KOPT-K1 (cell line): ENCODE data around the gene PNPLA6.
A peak's percentile ranks its signal among the peaks of the same experiment; 100 is the strongest.
"Not testable (repeated sequence)": the region's sequence is repeated elsewhere in the genome, so short reads cannot be mapped to it uniquely, and the experiment has no call there.

Experiments
- H3K27ac ChIP-seq: fragments of 200-600 bp; sonication (generic); 2 replicates; pipeline ENCODE4 v1.5.1; 2016; ENCODE audit warnings: antibody characterized with exemption, mild to moderate bottlenecking, low read depth, low read length; ENCODE audit not compliant: poor library complexity, severe bottlenecking
- H3K36me3 ChIP-seq: fragments of 200-600 bp; sonication (generic); 2 replicates; pipeline ENCODE4 v1.5.1; 2017; ENCODE audit warnings: antibody characterized with exemption, mild to moderate bottlenecking, low read length, moderate library complexity; ENCODE audit not compliant: insufficient read depth
- H3K9me3 ChIP-seq: fragments of 200-600 bp; sonication (generic); 2 replicates; pipeline ENCODE4 v1.5.1; 2017; ENCODE audit warnings: antibody characterized with exemption, low read length, mild to moderate bottlenecking; ENCODE audit not compliant: insufficient read depth, poor library complexity, severe bottlenecking

The PNPLA6 gene

DNA sequence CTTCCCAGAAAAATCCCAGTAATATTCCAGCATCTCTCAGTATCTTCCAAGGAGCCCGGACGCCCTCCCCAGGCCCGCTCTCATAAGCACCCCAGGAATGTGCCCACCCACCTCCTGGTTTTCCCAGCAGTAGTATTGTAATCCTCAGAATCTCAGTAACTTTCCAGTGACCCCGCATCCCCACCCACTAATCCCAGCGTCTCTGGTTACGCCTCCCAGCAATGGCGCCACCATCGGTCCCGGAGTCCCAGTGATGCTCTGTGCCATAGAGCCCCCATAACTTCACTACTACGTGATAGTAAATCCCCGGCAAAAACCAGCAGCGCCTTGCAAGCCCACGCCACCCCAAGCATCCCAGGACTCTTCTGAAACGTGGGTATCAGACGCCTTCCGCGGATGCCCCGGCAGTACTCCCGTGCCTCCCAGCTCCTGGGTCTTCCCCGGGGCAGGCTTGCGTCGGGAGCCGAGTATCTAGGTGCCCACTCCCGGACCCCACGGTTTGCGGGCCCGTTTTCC is 928 bp upstream of the PNPLA6 start:
- peaks cover 9% of the 10 kb centered on the region; the same call in 1 of the 2 replicates for H3K36me3 ChIP-seq
- no peaks in the 10 kb centered on the region for H3K9me3 ChIP-seq
- H3K27ac ChIP-seq, result peak overlapping the region; percentile 60

DNA sequence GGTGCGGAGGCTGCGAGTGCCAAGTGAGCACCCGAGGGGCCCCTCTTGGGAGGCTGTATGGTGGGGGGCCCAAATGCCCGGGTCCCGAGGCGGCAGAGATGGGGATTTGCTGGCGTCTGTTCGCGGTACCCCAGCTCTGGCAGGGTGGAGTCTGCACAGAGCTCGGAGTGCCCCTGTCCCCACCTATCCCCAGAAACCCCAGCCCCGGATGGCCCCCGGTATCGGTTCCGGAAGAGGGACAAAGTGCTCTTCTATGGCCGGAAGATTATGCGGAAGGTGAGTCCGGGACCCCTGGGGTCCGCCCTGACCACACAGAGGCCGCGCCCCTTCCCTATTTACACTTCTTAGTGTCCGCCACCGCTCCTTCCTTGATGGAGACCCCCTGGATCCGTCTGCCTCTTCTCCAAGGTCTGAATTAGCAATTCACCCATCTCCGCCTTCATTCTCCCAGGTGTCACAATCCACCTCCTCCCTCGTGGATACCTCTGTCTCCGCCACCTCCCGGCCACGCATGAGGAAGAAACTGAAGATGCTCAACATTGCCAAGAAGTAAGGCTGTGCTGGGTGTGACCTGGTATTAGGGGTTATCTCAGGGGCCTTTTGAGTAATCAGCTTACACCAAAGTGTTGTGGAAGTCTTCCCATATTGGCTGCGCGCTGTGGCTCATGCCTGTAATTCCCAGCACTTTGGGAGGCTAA is 630 bp downstream of the PNPLA6 start:
- Histone ChIP-seq H3K27ac (peak overlapping the region; percentile 60), H3K9me3 (no peaks in the 10 kb centered on the region), H3K36me3 (peaks cover 11% of the 10 kb centered on the region; the same call in 1 of the 2 replicates)

DNA sequence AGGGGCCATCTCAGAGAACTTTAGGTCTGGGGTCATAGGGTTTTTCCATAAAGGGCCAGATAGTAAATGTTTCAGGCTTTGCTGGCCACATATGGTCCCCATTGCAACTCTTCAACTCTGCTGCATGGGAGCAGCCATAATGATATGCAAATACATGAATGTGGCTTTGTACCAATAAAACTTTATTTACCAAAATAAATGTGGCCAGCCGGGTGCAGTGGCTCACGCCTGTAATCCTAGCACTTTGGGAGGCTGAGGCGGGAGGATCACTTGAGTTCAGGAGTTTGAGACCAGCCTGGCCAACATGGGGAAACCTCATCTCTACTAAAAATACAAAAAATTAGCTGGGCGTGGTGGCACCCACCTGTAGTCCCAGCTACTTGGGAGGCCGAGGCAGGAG is 3.5 kb downstream of the PNPLA6 start:
- H3K27ac ChIP-seq, H3K9me3 ChIP-seq: not testable (repeated sequence)
- peaks cover 32% of the 10 kb centered on the region for H3K36me3 ChIP-seq

DNA sequence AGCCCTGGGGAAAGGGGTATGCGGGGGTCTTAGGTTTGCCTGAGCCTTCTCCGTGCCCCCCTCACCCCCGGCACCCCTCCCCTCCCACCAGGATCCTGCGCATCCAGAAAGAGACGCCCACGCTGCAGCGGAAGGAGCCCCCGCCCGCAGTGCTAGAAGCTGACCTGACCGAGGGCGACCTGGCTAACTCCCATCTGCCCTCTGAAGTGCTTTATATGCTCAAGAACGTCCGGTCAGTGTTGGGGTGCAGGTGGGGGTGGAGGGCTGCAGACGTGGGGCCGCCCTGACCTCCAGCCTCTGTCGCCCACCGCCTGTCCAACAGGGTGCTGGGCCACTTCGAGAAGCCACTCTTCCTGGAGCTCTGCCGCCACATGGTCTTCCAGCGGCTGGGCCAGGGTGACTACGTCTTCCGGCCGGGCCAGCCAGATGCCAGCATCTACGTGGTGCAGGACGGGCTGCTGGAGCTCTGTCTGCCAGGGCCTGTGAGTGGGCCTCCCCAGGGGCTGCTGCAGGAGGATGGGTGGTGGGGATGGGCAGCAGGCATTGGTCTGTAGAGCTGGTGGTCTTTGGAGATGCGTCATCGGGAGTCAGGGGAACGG is 4.4 kb downstream of the PNPLA6 start:
- H3K9me3 ChIP-seq, result no peaks in the 10 kb centered on the region
- H3K27ac ChIP-seq, result no peak overlapping the region
- peaks cover 36% of the 10 kb centered on the region for H3K36me3 ChIP-seq

DNA sequence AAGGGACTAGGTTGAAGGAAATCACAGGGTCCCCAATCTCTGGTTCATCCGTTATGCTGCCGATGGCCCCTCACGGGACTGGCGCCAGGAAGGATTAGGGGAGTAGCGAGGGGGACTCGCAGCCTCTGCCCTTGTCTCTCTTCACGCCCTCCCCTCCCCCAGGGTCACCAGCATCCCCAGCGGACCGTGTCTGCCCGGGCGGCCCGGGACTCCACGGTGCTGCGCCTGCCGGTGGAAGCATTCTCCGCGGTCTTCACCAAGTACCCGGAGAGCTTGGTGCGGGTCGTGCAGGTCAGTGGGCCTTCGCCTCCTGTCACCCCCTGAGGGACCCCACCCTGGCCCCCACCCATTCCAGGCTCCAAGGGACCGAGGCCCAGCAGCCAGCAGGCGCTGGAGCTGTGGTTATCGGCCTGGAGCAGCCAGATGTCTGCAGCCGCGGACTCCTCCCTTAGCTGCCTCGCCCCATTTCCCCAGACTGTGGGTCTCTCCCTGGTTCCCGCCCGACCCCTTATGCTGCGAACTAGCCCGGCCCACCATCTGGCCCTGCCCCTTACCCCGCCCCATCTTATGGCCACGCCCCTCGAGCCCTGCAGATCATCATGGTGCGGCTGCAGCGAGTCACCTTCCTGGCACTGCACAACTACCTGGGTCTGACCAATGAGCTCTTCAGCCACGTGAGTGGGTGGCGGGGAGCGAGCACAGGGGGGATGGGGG is 5.4 kb downstream of the PNPLA6 start:
- no peaks in the 10 kb centered on the region for H3K9me3 ChIP-seq
- H3K36me3 ChIP-seq, result peaks cover 36% of the 10 kb centered on the region
- no peak overlapping the region for H3K27ac ChIP-seq

DNA sequence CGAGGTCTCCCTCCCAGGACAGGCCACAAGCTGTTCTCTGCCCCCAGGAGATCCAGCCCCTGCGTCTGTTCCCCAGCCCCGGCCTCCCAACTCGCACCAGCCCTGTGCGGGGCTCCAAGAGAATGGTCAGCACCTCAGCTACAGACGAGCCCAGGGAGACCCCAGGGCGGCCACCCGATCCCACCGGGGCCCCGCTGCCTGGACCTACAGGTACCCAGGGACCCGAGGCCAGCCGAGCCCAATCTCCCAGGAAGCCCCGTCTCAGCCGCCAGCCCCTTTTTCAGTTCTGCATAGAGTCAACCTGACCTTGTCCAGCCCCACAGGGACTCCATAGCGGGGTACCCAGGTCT is 5.9 kb downstream of the PNPLA6 start:
- Histone ChIP-seq H3K36me3 (peaks cover 36% of the 10 kb centered on the region), H3K27ac (no peak overlapping the region), H3K9me3 (no peaks in the 10 kb centered on the region)

DNA sequence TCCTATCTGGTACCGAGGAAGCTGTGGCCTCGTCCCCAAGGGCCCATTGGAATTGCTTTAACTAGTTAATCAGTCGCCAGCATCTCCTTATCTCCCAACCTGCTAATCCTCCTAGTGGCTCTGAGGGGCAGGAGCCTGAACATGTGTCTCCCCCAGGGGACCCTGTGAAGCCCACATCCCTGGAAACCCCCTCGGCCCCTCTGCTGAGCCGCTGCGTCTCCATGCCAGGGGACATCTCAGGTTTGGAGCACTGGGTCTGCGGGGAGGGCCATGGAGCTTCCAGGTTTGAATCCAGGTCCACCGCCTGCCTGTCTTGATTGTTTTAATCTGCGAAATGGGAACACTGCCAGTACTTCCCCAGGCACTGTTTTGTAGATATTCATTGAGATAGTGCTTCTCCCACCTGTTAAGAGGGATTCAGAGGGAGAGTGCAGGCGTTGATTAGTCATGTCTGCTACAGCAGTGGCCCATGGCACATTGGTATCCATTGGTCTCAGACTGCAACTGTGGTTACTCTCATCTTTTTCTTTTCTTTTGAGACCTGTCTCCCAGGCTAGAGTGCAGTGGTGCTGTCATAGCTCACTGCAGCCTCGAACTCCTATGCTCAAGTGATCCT is 6.4 kb downstream of the PNPLA6 start:
- Histone ChIP-seq H3K27ac (no peak overlapping the region), H3K36me3 (peaks cover 36% of the 10 kb centered on the region), H3K9me3 (no peaks in the 10 kb centered on the region)

DNA sequence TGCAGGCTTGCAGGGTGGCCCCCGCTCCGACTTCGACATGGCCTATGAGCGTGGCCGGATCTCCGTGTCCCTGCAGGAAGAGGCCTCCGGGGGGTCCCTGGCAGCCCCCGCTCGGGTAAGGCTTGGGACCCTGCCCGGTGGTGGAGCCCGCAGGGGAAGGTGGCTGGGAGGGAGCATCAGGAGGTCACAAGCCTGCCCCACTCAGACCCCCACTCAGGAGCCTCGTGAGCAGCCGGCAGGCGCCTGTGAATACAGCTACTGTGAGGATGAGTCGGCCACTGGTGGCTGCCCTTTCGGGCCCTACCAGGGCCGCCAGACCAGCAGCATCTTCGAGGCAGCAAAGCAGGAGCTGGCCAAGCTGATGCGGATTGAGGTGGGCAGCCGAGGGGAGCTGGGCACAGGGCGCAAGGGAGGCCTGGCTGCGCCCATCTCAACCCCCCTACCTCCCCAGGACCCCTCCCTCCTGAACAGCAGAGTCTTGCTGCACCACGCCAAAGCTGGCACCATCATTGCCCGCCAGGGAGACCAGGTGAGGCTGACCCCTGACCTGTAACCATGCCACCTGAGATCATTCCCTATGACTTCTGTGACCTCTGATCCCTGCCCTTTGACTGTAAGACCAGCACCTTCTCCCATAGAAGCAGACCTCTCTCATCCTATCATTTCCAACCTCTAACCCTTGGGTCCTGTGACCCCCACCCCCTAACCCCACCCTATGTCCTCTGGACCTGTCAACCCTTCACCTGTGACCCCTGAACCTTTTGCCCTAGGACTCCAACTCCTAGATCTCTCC is 7.2 kb downstream of the PNPLA6 start:
- peaks cover 36% of the 10 kb centered on the region for H3K36me3 ChIP-seq
- no peak overlapping the region for H3K27ac ChIP-seq
- no peaks in the 10 kb centered on the region for H3K9me3 ChIP-seq

DNA sequence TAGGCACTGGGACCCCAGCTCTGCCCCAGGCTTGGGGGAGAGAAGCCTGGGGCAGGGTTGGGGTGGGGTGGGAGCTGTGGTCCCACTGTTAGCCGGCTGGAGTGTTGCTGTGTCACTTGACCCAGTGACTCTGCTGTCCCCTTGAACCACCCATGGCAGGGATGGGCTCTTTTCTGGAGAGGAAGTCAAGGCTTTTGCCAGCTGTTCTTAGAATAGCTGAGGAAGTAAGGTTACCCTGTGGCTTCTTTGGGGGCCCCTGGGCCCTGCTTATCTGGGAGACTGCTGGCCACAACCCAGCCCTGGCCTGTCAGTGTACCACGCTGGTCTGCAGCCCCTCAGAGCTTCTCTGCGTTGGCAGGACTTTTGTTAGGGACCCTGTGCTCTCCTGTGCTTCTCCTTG is 9.1 kb downstream of the PNPLA6 start:
- Histone ChIP-seq H3K27ac (peak overlapping the region; percentile 22), H3K9me3 (no peaks in the 10 kb centered on the region), H3K36me3 (peaks cover 36% of the 10 kb centered on the region)

DNA sequence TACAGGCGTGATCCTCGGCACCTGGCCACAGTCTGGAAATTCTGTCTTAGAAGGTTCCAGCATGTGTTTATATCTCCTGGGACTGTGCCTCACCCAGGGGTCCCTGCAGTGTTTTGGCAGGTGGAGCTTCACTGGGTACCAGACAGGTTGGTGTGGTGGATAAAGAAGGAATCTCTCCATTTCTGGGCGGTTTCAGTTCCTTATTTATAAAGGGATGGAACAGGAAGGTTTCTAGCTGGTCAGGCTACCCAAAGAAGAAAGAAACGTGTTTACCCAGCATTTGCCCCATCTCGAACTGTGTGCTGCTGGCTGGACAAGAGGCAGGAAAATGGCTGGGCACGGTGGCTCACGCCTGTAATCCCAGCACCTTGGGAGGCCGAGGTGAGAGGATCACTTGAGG is 9.8 kb downstream of the PNPLA6 start:
- Histone ChIP-seq H3K36me3 (peaks cover 32% of the 10 kb centered on the region), H3K9me3 (no peaks in the 10 kb centered on the region), H3K27ac (no peak overlapping the region)

DNA sequence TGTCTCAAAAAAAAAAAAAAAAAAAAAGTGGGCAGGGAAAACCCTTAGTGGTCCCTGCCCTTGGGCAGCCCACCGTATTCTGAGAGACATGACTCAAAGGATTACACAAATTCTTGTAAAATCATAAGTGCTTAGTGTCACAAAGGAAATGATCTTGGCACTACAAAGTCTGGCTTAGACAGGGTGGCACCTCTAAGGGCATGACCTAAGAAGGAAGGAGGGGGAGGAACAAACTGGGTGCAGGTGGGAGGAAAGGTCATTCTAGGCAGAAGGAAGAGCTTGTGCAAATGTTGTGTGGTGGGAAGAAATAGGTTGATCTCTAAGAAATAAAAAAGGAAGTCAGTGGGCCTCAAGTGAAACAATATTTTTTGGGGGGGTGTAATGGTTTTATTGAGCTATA is 10.4 kb downstream of the PNPLA6 start:
- no peak overlapping the region for H3K27ac ChIP-seq
- no peaks in the 10 kb centered on the region for H3K9me3 ChIP-seq
- peaks cover 26% of the 10 kb centered on the region for H3K36me3 ChIP-seq

DNA sequence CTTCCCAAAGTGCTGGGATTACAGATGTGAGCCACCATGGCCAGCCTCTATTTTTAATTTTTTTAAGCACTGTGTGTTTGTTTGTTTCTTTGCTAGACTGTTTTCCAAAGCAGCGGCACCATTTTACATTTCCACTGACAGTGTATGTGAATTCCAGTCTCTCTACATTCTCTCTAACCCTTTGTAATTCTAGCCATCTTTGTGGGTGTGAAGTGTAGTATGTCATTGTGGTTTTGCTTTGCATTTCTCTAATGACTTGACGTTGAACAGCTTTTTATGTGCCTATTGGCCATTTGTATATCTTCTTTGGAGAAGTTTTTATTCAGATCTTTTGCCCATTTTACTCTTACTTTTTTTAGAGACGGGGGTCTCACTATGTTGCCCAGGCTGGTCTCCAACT is 11.6 kb downstream of the PNPLA6 start:
- peaks cover 15% of the 10 kb centered on the region for H3K36me3 ChIP-seq

DNA sequence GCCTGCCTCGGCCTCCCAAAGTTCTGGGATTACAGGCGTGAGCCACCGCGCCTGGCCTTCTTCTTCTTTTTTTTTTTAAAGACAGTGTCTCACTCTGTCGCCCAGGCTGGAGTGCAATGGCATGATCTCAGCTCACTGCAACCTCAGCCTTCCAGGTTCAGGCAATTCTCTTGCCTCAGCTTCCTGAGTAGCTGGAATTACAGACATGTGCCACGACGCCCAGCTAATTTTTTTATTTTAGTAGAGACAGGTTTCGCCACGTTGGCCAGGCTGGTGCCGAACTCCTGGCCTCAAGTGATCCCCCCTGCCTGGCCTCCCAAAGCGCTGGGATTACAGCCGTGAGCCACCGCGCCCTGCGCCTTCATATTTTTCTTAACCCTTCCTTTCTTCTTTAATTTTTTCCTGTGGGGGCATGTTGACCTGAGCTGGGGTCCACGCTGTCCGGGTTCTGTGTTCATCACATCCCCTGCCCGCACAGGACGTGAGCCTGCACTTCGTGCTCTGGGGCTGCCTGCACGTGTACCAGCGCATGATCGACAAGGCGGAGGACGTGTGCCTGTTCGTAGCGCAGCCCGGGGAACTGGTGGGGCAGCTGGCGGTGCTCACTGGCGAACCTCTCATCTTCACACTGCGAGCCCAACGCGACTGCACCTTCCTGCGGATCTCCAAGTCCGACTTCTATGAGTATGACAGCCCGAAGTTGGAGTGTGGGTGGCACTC is 14.1 kb downstream of the PNPLA6 start:
- H3K9me3 ChIP-seq, result no peaks in the 10 kb centered on the region
- H3K36me3 ChIP-seq, result no peaks in the 10 kb centered on the region; the same call in 1 of the 2 replicates
- H3K27ac ChIP-seq, result no peak overlapping the region

More for the DNA sequence above, 11.6 kb downstream of the PNPLA6 start:
- no peaks in the 10 kb centered on the region for H3K9me3 ChIP-seq
- no peak overlapping the region for H3K27ac ChIP-seq

DNA sequence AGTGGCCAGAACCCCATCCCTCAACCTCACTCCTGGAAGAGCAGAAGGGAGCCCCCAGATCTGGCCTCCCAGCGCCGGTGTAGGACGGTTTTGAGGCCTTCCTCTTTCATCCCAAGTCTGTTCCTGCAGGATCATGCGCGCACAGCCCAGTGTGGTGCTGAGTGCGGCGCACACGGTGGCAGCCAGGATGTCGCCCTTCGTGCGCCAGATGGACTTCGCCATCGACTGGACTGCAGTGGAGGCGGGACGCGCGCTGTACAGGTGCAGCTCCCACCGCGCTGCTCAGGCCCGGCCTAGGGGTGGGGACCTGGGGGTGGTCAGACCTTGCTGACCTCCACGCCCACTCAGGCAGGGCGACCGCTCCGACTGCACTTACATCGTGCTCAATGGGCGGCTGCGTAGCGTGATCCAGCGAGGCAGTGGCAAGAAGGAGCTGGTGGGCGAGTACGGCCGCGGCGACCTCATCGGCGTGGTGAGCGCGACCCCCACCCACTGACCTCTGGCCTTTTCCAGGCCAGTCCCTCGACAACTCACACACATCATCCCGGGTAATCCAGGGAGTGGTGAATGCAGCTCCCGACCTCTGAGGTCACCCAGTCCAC is 14.8 kb downstream of the PNPLA6 start:
- H3K36me3 ChIP-seq, result no peaks in the 10 kb centered on the region; the same call in 1 of the 2 replicates
- no peak overlapping the region for H3K27ac ChIP-seq
- H3K9me3 ChIP-seq, result no peaks in the 10 kb centered on the region
